GM23248 (cell line): ENCODE measurements around the gene SLC40A1. TPM values are rescaled to one million over a fixed set of nuclear protein-coding genes. Genes with fewer than 3 reads are reported as not detected.
"Not testable (repeated sequence)": the region's sequence is repeated elsewhere in the genome, so short reads cannot be mapped to it uniquely, and the experiment has no call there.

ENCODE experiments used
- DNase-seq: peaks from one replicate; pipeline ENCODE4 v3.0.0-alpha.2; 2015
- H2AFZ ChIP-seq: fragments of 200-600 bp; sonication (generic); 2 replicates; pipeline ENCODE4 v1.6.1; 2016; ENCODE audit warnings: antibody characterized with exemption
- H3F3A ChIP-seq: fragments of 200-600 bp; sonication (generic); 2 replicates; pipeline ENCODE4 v1.6.1; 2016; ENCODE audit warnings: mild to moderate bottlenecking, antibody characterized with exemption, mixed run types; ENCODE audit not compliant: insufficient read depth
- H3K27ac ChIP-seq: fragments of 200-600 bp; sonication (generic); 2 replicates; pipeline ENCODE4 v1.5.1; 2016; ENCODE audit warnings: mild to moderate bottlenecking
- H3K27me3 ChIP-seq: fragments of 200-600 bp; sonication (generic); replicated peaks from 2 replicates; pipeline ENCODE4 v1.6.1; 2016; ENCODE audit warnings: mild to moderate bottlenecking; ENCODE audit not compliant: insufficient read depth
- H3K36me3 ChIP-seq: fragments of 200-600 bp; sonication (generic); 2 replicates; pipeline ENCODE4 v1.6.1; 2016; ENCODE audit warnings: low read depth, mild to moderate bottlenecking
- H3K4me1 ChIP-seq: fragments of 200-600 bp; sonication (generic); 2 replicates; pipeline ENCODE4 v1.6.1; 2016; ENCODE audit warnings: mild to moderate bottlenecking; ENCODE audit not compliant: insufficient read depth
- H3K4me2 ChIP-seq: fragments of 200-600 bp; sonication (generic); one replicate; pipeline ENCODE4 v1.6.1; 2016; ENCODE audit warnings: mild to moderate bottlenecking; ENCODE audit not compliant: unreplicated experiment
- H3K4me3 ChIP-seq: fragments of 200-600 bp; sonication (generic); 2 replicates; pipeline ENCODE4 v1.5.1; 2016; ENCODE audit warnings: mild to moderate bottlenecking
- H3K79me2 ChIP-seq: fragments of 200-600 bp; sonication (generic); 2 replicates; pipeline ENCODE4 v1.6.1; 2016; ENCODE audit warnings: mild to moderate bottlenecking; ENCODE audit not compliant: insufficient read depth
- H3K9ac ChIP-seq: fragments of 200-600 bp; sonication (generic); 2 replicates; pipeline ENCODE4 v1.6.1; 2016; ENCODE audit warnings: mild to moderate bottlenecking
- H3K9me2 ChIP-seq: fragments of 200-600 bp; sonication (generic); 2 replicates; pipeline ENCODE4 v1.6.1; 2016; ENCODE audit warnings: mixed run types, mild to moderate bottlenecking, moderate library complexity; ENCODE audit not compliant: insufficient read depth
- H3K9me3 ChIP-seq: fragments of 200-600 bp; sonication (generic); one replicate; pipeline ENCODE4 v1.6.1; 2017; ENCODE audit warnings: low read depth
- H4K20me1 ChIP-seq: fragments of 200-600 bp; sonication (generic); 2 replicates; pipeline ENCODE4 v1.6.0; 2016; ENCODE audit not compliant: insufficient read depth
- EZH2 ChIP-seq: fragments of 200-600 bp; sonication (generic); IDR thresholded peaks from 2 replicates; pipeline ENCODE4 v1.6.1; 2018; ENCODE audit warnings: antibody characterized with exemption, mild to moderate bottlenecking; ENCODE audit not compliant: insufficient read depth, poor library complexity, severe bottlenecking
- EZH2phosphoT487 ChIP-seq: fragments of 200-600 bp; sonication (generic); IDR thresholded peaks from 2 replicates; pipeline ENCODE4 v1.6.1; 2018; ENCODE audit warnings: antibody characterized with exemption, moderate library complexity, mild to moderate bottlenecking, low read depth; ENCODE audit not compliant: insufficient read depth
- WGBS, 2 experiments: methylation state at CpG; one replicate each; pipeline ENCODE4 v1.1.6; 2015 to 2017; ENCODE audit warnings: low lambda C conversion rate in 2 of 2, low coverage in 1 of 2; ENCODE audit errors: missing lambda C conversion rate in 2 of 2; 5-methylcytosine and 5-hydroxymethylcytosine counted together
- in situ Hi-C: fragments of 300-500 bp; cut with MboI; formaldehyde crosslinking; loops from 2 replicates; pipeline ENCODE4 v1.15.0; 2020
- polyA plus RNA-seq: library from polyadenylated mRNA; unstranded; fragments of >200 nt; fragmentation: Nextera tagmentation; extraction: Ambion mirVana; gene quantifications from 2 replicates; pipeline ENCODE4 v1.2.1, GENCODE V29; 2016
- total RNA-seq: library from RNA; depleted of rRNA; stranded (reverse); fragments of >200 nt; shearing (Covaris generic); gene quantifications from 2 replicates; pipeline ENCODE4 v1.2.3, GENCODE V29; 2014

Gene SLC40A1
- total and polyA plus RNA-seq, 2 experiments from 2014 or later = 0.28 TPM; not detected in 1

GRCh38 chr2:189608795-189609422 lies 28.3 kb upstream of the SLC40A1 start:
- WGBS, 2 experiments = 63 to 69% methylated on average over 2 of the region's 2 CpGs
- TF ChIP-seq EZH2 (no peak), EZH2phosphoT487 (no peak)
- peak overlapping the region; percentile 44 for H3K4me2 ChIP-seq
- no peaks in the 10 kb centered on the region; the same call in 1 of the 2 replicates for H3F3A ChIP-seq
- DNase-seq = peak; percentile 73
- H2AFZ ChIP-seq = peak overlapping the region; percentile 20; the same call in 1 of the 2 replicates
- no peaks in the 10 kb centered on the region for H4K20me1 ChIP-seq
- no peaks in the 10 kb centered on the region for H3K79me2 ChIP-seq
- no peaks in the 10 kb centered on the region for H3K36me3 ChIP-seq
- H3K9ac ChIP-seq = no peak overlapping the region; the same call in 1 of the 2 replicates
- in situ Hi-C loops = no loop called here
- peak overlapping the region; percentile 66 for H3K27ac ChIP-seq
- no peaks in the 10 kb centered on the region for H3K27me3 ChIP-seq
- H3K9me2 ChIP-seq = no peaks in the 10 kb centered on the region
- no peaks in the 10 kb centered on the region for H3K9me3 ChIP-seq
- H3K4me1 ChIP-seq = peaks cover 24% of the 10 kb centered on the region
- H3K4me3 ChIP-seq = peak overlapping the region; percentile 11; the same call in 1 of the 2 replicates

- Histone ChIP-seq H3K36me3 (no peaks in the 10 kb centered on the region), H4K20me1 (no peaks in the 10 kb centered on the region), H2AFZ (no peak overlapping the region), H3K27me3 (no peaks in the 10 kb centered on the region), H3K4me2 (no peak overlapping the region), H3K9me2 (no peaks in the 10 kb centered on the region), H3F3A (no peaks in the 10 kb centered on the region; the same call in 1 of the 2 replicates), H3K79me2 (no peaks in the 10 kb centered on the region), H3K9ac (no peak overlapping the region), H3K27ac (no peak overlapping the region), H3K4me1 (peaks cover 24% of the 10 kb centered on the region), H3K4me3 (no peak overlapping the region), H3K9me3 (no peaks in the 10 kb centered on the region)
- no peak for TF ChIP-seq EZH2
- WGBS, 2 experiments = 96 to 99% methylated on average over 4 of the region's 4 CpGs
- no peak for DNase-seq
- in situ Hi-C loops = no loop called here
Observed at GRCh38 chr2:189608170-189608569, 27.6 kb upstream of the SLC40A1 start.

GRCh38 chr2:189602233-189602632 lies 21.6 kb upstream of the SLC40A1 start:
- in situ Hi-C loops = no loop called here
- Histone ChIP-seq H3K4me3 (no peak overlapping the region), H3K9me3 (no peaks in the 10 kb centered on the region), H4K20me1 (no peaks in the 10 kb centered on the region), H3K9me2 (no peaks in the 10 kb centered on the region), H3K9ac (no peak overlapping the region), H3F3A (no peaks in the 10 kb centered on the region), H3K4me2 (no peak overlapping the region), H3K79me2 (no peaks in the 10 kb centered on the region), H3K36me3 (no peaks in the 10 kb centered on the region), H3K4me1 (no peaks in the 10 kb centered on the region), H3K27me3 (no peaks in the 10 kb centered on the region), H3K27ac (no peak overlapping the region), H2AFZ (no peak overlapping the region)
- DNase-seq = no peak
- TF ChIP-seq EZH2 (no peak), EZH2phosphoT487 (no peak)
- WGBS, 2 experiments = 44 to 54% methylated on average over 4 of the region's 4 CpGs

GRCh38 chr2:189601652-189602051 lies 21.1 kb upstream of the SLC40A1 start:
- H4K20me1 ChIP-seq, H3K4me2 ChIP-seq, H3K4me1 ChIP-seq, H3K9me2 ChIP-seq, H3K9ac ChIP-seq, H3K4me3 ChIP-seq, H3K9me3 ChIP-seq, H3K27ac ChIP-seq, in situ Hi-C loops, DNase-seq, H3K36me3 ChIP-seq, H3F3A ChIP-seq, H2AFZ ChIP-seq, H3K27me3 ChIP-seq, H3K79me2 ChIP-seq: not testable (repeated sequence)
- 91 to 100% methylated on average over 1 to 2 of the region's 2 CpGs for WGBS, 2 experiments

GRCh38 chr2:189601043-189601442 lies 20.5 kb upstream of the SLC40A1 start:
- no peaks in the 10 kb centered on the region for H3F3A ChIP-seq
- no peak overlapping the region for H3K27ac ChIP-seq
- no peak overlapping the region for H2AFZ ChIP-seq
- no peak for TF ChIP-seq EZH2phosphoT487
- TF ChIP-seq EZH2 = no peak
- no peaks in the 10 kb centered on the region for H3K9me2 ChIP-seq
- no peaks in the 10 kb centered on the region for H3K36me3 ChIP-seq
- H4K20me1 ChIP-seq = no peaks in the 10 kb centered on the region
- in situ Hi-C loops = no loop called here
- H3K9me3 ChIP-seq = no peaks in the 10 kb centered on the region
- WGBS, 2 experiments = 53 to 58% methylated on average over 3 of the region's 3 CpGs
- no peak overlapping the region for H3K9ac ChIP-seq
- DNase-seq = peak; percentile 32
- no peak overlapping the region for H3K4me2 ChIP-seq
- no peak overlapping the region for H3K4me3 ChIP-seq
- no peaks in the 10 kb centered on the region for H3K79me2 ChIP-seq
- H3K4me1 ChIP-seq = no peaks in the 10 kb centered on the region
- H3K27me3 ChIP-seq = no peaks in the 10 kb centered on the region
